Activated CD4-positive, CD25-positive, alpha-beta regulatory T cell (primary cell): ENCODE results near the gene ALLC.

Experiments
- DNase-seq, 4 experiments: peaks; one replicate each; lab custom pipeline; 2025; lab: John Stamatoyannopoulos, UW

The ALLC gene

GRCh38 chr2:3751806-3752205, 93.8 kb downstream of the ALLC start:
- DNase-seq, result no peak
